PFSK-1 (cell line): ENCODE results near the gene MMP11.

Experiments
- SIN3A ChIP-seq: IDR thresholded peaks from 2 replicates; pipeline ENCODE4 v1.6.1; 2012; ENCODE audit warnings: mild to moderate bottlenecking, low read length, moderate library complexity, borderline replicate concordance; ENCODE audit not compliant: insufficient read depth
- TAF1 ChIP-seq: IDR thresholded peaks from 2 replicates; pipeline ENCODE4 v1.6.1; 2012; ENCODE audit warnings: low read length, control low read depth, borderline replicate concordance; ENCODE audit not compliant: insufficient read depth

- no peak for TF ChIP-seq TAF1
- TF ChIP-seq SIN3A, result no peak
Measured at GRCh38 chr22:23801886-23802377, 29.3 kb downstream of the MMP11 start.
